Measurements from ENCODE around the gene ZNF445.
"Not testable (repeated sequence)": the region's sequence is repeated elsewhere in the genome, so short reads cannot be mapped to it uniquely, and the experiment has no call there.

ZNF445 gene

DNA sequence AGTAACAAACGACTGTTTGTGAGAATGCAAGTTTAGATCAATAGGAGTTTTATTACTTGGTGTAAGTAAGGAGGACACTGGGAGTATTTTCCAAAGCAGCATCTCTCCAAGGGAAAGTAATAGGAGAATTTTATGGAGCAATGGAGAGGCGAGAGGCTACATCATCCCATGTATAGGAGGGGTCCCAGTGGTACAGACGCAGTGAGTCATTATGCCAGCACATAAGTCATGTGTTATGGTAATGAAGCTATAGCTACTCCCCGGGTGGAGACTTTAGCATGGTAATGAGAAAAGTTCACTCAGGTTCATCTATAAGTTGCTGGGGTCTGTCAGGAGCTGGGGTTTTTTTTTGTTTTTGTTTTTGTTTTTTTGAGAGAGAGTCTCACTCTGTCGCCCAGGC is 29.5 kb upstream of the ZNF445 start:
- H3K27ac ChIP-seq, result no peak overlapping the region
- peaks cover 4 to 13% (median 6%) of the 10 kb centered on the region in 3 donors for H3K36me3 ChIP-seq
- no peak overlapping the region for H3K4me3 ChIP-seq
- H3K4me1 ChIP-seq, result peaks cover 0 to 24% (median 14%) of the 10 kb centered on the region in 4 donors
- intact Hi-C loops (cut with DNase I; ENCODE audit: low total_unique reads), result no loop called here
- TF ChIP-seq, protein P1, sequence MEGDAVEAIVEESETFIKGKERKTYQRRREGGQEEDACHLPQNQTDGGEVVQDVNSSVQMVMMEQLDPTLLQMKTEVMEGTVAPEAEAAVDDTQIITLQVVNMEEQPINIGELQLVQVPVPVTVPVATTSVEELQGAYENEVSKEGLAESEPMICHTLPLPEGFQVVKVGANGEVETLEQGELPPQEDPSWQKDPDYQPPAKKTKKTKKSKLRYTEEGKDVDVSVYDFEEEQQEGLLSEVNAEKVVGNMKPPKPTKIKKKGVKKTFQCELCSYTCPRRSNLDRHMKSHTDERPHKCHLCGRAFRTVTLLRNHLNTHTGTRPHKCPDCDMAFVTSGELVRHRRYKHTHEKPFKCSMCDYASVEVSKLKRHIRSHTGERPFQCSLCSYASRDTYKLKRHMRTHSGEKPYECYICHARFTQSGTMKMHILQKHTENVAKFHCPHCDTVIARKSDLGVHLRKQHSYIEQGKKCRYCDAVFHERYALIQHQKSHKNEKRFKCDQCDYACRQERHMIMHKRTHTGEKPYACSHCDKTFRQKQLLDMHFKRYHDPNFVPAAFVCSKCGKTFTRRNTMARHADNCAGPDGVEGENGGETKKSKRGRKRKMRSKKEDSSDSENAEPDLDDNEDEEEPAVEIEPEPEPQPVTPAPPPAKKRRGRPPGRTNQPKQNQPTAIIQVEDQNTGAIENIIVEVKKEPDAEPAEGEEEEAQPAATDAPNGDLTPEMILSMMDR (IDR thresholded peaks at IDR 0.05), result no peak
- no peak for DNase-seq
- peaks cover 0 to 3% (median 0%) of the 10 kb centered on the region in 3 donors for H3K9me3 ChIP-seq
- no peaks in the 10 kb centered on the region for H3K27me3 ChIP-seq

DNA sequence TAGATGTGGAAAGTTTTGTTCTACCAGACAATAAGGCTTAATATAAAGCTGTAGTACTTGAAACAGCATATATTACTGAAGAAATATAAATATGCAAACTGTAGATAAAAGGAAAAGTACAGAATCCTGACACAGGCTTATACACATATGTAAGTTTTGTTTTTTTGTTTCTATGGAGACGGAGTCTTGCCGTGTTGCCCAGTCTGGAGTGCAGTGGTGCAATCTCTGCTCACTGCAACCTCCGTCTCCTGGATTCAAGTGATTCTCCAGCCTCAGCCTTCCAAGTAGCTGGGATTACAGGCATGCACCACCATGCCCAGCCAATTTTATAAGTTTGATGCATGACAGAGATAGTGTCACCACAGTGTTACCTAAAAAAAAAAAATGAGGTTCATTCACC is 29.1 kb upstream of the ZNF445 start:
- no peak overlapping the region for H3K4me3 ChIP-seq

DNA sequence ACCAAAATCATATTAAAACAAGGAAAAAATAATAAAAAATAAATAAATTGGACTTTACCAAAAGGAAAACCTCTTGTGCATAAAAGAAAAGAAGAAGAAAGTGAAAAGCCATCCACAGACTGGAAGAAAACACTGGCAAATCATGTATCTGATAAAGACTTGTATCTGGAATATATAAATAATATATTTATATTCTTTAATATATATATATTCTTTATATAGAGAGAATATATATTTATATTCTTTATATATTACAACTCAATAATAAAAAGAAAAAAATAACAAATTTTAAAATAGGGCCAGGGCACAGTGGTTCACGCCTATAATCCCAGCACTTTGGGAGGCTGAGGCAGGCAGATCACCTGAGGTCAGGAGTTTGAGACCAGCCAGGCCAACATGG is 27.1 kb upstream of the ZNF445 start:
- Histone ChIP-seq H3K4me3 (no peak overlapping the region), H3K36me3 (peaks cover 28 to 37% (median 30%) of the 10 kb centered on the region in 3 donors), H3K9me3 (peaks cover 0 to 26% (median 18%) of the 10 kb centered on the region in 3 donors), H3K27ac (no peak overlapping the region), H3K4me1 (peaks cover 0 to 19% (median 12%) of the 10 kb centered on the region in 4 donors), H3K27me3 (no peaks in the 10 kb centered on the region)
- intact Hi-C loops (cut with DNase I; ENCODE audit: low total_unique reads), result no loop called here
- no peak for DNase-seq
- TF ChIP-seq, protein P1 (IDR thresholded peaks at IDR 0.05), result no peak

More for the DNA sequence above, 29.1 kb upstream of the ZNF445 start:
- Histone ChIP-seq H3K9me3 (peaks cover 0 to 7% (median under 1%) of the 10 kb centered on the region in 3 donors), H3K4me1 (peaks cover 0 to 24% (median 14%) of the 10 kb centered on the region in 4 donors), H3K27me3 (no peaks in the 10 kb centered on the region), H3K27ac (no peak overlapping the region), H3K36me3 (peaks cover 8 to 17% (median 10%) of the 10 kb centered on the region in 3 donors)
- DNase-seq, result no peak
- intact Hi-C loops (cut with DNase I; ENCODE audit: low total_unique reads), result no loop called here
- TF ChIP-seq, protein P1 (IDR thresholded peaks at IDR 0.05), result no peak

DNA sequence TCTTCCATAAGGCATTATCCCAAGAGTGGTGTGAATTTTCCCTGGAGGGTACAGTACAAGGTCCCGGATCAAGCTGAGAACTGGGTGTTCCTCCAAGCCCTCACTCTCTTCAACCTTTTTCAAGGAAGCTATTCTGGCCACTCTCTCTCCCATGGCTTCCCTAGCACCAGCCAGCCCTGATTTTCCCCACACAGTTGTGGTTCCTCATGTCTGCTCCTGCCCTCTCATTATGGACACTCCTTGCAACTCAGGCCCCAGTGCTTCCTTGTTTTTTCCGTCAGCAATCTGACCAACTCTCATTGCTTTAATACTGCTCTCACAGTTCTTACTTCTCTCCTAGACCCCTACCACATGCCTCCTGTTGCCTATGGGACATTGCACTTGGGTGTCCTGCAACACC is 25.7 kb upstream of the ZNF445 start:
- H3K4me1 ChIP-seq; H3K4me3 ChIP-seq; DNase-seq; H3K27me3 ChIP-seq; H3K27ac ChIP-seq; intact Hi-C loops (cut with DNase I; ENCODE audit: low total_unique reads): not testable (repeated sequence)
- Histone ChIP-seq H3K36me3 (peaks cover 41 to 49% (median 41%) of the 10 kb centered on the region in 3 donors), H3K9me3 (peaks cover 0 to 40% (median 25%) of the 10 kb centered on the region in 3 donors)

DNA sequence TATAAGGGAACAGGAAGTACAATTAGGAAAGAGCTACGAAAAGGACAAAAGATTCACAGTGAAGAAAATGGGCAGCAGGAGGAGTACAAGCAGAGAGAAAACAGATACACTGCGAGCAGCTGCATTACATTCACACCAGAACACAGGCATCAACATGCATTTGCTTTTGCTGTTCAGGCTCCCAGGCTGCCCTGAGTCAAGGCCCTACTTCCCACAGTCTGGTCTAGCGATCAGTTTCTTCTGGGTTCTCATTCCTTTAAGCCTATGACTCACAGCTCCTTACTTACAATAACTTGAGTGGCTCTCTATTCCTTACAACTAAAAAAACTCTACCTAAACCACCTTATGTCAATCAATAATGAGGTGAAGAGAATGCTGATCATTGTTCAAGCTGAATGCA is 24.5 kb upstream of the ZNF445 start:
- no peak for DNase-seq
- TF ChIP-seq, protein P1 (IDR thresholded peaks at IDR 0.05), result no peak
- Histone ChIP-seq H3K4me3 (no peak overlapping the region), H3K27me3 (no peaks in the 10 kb centered on the region), H3K4me1 (no peaks in the 10 kb centered on the region), H3K36me3 (peaks cover 51 to 59% (median 52%) of the 10 kb centered on the region in 3 donors), H3K27ac (no peak overlapping the region), H3K9me3 (peaks cover 0 to 50% (median 25%) of the 10 kb centered on the region in 3 donors)
- intact Hi-C loops (cut with DNase I; ENCODE audit: low total_unique reads), result no loop called here

DNA sequence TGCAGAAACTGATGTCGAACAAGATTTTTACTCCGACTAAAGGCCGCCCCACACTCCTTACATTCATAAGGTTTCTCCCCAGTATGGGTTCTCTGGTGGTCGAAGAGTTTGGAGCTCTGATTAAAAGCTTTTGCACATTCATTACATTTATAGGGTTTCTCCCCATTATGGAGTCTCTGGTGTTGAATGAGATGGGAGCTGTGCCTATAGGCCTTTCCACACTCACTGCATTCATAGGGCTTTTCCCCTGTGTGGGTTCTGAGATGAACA is 22.4 kb upstream of the ZNF445 start:
- DNase-seq; H3K4me1 ChIP-seq; H3K27ac ChIP-seq; H3K4me3 ChIP-seq; intact Hi-C loops (cut with DNase I; ENCODE audit: low total_unique reads); H3K27me3 ChIP-seq: not testable (repeated sequence)
- peaks cover 66 to 76% (median 72%) of the 10 kb centered on the region in 3 donors for H3K36me3 ChIP-seq
- H3K9me3 ChIP-seq, result peaks cover 0 to 57% (median 25%) of the 10 kb centered on the region in 3 donors

Data from tibial artery (tissue), 4 donors.